Astrocyte of the spinal cord (primary cell): ENCODE results near the gene TSPAN4.

Experiments
- DNase-seq: peaks from one replicate; pipeline ENCODE4 v3.0.0; 2011; ENCODE audit warnings: low read depth, low spot score
- H3K4me3 ChIP-seq: 2 replicates; pipeline ENCODE4 v1.5.1; 2011; ENCODE audit warnings: low read depth, mild to moderate bottlenecking, low read length, moderate library complexity
- in situ Hi-C: cut with HindIII; loops from 2 replicates; pipeline ENCODE4 v1.10.0; 2017; ENCODE audit warnings: low sequenced_read_pairs
- TF ChIP-seq, protein P1 (sequence below): IDR thresholded peaks from 2 replicates; pipeline ENCODE4 v1.5.1; 2012; ENCODE audit warnings: low read depth, mild to moderate bottlenecking, low read length, inconsistent platforms

TSPAN4 gene

GRCh38 chr11:882596-882995, 39.9 kb downstream of the TSPAN4 start:
- no peak overlapping the region for H3K4me3 ChIP-seq
- in situ Hi-C loops: no loop called here

GRCh38 chr11:883527-883926, 40.9 kb downstream of the TSPAN4 start:
- H3K4me3 ChIP-seq: no peak overlapping the region
- DNase-seq: no peak
- in situ Hi-C loops: no loop called here
- TF ChIP-seq, protein P1, sequence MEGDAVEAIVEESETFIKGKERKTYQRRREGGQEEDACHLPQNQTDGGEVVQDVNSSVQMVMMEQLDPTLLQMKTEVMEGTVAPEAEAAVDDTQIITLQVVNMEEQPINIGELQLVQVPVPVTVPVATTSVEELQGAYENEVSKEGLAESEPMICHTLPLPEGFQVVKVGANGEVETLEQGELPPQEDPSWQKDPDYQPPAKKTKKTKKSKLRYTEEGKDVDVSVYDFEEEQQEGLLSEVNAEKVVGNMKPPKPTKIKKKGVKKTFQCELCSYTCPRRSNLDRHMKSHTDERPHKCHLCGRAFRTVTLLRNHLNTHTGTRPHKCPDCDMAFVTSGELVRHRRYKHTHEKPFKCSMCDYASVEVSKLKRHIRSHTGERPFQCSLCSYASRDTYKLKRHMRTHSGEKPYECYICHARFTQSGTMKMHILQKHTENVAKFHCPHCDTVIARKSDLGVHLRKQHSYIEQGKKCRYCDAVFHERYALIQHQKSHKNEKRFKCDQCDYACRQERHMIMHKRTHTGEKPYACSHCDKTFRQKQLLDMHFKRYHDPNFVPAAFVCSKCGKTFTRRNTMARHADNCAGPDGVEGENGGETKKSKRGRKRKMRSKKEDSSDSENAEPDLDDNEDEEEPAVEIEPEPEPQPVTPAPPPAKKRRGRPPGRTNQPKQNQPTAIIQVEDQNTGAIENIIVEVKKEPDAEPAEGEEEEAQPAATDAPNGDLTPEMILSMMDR: no peak

More at GRCh38 chr11:882596-882995, 39.9 kb downstream of the TSPAN4 start:
- TF ChIP-seq, protein P1: no peak
- DNase-seq: no peak

GRCh38 chr11:884578-885070, 42.0 kb downstream of the TSPAN4 start:
- TF ChIP-seq, protein P1: no peak
- in situ Hi-C loops: no loop called here
- H3K4me3 ChIP-seq: no peak overlapping the region
- no peak for DNase-seq

DNA sequence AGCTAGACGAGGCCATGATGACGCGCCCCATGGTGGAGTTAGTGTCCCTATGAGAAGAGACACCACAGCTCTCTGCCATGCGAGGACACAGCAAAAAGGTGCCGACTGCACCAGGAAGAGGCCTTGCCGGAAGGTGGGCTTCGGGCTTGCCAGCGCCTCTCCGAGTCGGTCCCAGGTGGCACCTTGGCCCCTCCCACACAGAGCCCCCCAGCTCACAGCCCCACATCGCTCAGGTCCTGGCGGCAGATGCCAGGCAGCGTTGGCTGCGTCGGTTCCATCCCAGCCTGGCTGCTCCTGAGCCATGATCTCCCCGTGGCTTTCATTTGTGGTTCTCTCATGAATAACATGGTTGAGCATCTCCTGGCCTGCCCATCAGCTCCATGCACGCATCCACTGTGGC, 43.9 kb downstream of the TSPAN4 start:
- TF ChIP-seq, protein P1: no peak
- no peak overlapping the region for H3K4me3 ChIP-seq
- in situ Hi-C loops: no loop called here
- DNase-seq: no peak

DNA sequence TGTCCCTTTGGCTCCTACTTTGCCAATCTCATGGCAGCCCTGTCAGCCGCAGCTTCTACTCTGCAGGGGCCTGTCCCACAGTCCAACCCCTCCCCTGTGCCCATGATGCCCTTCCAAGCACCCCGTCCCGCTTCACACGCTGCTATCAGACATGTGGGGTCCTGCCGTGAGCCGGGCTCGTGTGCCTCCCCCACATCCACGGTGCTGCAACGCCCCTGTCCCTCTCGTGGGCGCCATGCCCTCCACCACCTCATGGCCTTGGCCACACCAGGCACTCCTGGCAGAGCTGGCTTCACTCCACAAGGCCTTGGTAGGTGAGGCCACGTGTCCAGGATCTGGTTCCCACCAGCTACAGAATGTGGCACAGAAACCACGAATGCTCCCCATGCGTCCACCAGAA, 44.9 kb downstream of the TSPAN4 start:
- in situ Hi-C loops: no loop called here
- DNase-seq: no peak
- no peak overlapping the region for H3K4me3 ChIP-seq
- TF ChIP-seq, protein P1: no peak

GRCh38 chr11:888310-889212, 45.9 kb downstream of the TSPAN4 start:
- TF ChIP-seq, protein P1: no peak

More at GRCh38 chr11:888310-889212, 45.9 kb downstream of the TSPAN4 start:
- no peak for DNase-seq
- no peak overlapping the region for H3K4me3 ChIP-seq
- in situ Hi-C loops: no loop called here
